HG02852 (cell line): ENCODE measurements around the gene SOX18.

Experiments
- ATAC-seq: cut with Tn5 transposase; IDR thresholded peaks from one replicate; pipeline ENCODE4 v1.9.1; 2021; ENCODE audit warnings: mild to moderate bottlenecking, moderate library complexity; ENCODE audit not compliant: unreplicated experiment

Gene SOX18

DNA sequence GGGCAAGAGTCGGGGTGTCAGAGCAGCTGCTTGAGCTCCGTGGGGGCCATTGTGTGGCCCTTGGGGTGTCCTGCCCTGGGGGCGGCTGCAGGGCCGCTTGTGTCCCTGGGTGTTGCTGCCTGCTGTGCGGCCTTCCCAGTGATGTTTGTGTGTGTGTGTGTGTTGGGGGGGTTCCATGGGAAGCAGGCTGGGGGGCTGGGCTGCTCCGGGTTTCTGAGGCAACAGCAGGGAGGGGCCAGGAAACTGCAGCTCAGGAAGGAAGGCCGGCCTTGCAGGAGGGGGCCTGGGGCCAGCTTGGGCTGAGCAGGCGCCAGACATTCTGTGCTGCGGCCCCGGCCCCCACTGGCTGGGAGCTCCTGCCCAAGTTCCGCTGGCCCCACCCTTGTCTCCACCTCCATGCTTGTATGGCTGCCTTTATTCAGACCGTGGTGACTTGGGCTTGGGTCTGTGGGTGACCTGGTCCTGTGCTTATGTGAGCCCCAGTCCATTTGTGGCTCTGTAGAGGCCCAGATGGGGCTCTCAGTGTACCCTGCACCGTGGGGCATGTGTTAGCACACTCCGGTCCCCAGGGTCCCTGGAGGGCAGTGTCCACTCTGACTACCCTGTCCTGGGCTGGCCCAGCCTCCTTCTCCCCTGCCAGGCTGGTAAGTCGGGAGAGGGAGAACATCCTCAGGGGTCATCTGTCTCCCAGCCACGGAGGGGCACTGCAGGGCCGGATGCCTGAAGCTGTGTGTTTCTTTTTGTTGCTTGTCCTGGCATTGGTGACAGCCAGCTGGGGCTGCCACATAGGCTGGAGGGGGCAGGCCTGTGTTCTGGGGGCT, 4.6 kb upstream of the SOX18 start:
- ATAC-seq: no peak

DNA sequence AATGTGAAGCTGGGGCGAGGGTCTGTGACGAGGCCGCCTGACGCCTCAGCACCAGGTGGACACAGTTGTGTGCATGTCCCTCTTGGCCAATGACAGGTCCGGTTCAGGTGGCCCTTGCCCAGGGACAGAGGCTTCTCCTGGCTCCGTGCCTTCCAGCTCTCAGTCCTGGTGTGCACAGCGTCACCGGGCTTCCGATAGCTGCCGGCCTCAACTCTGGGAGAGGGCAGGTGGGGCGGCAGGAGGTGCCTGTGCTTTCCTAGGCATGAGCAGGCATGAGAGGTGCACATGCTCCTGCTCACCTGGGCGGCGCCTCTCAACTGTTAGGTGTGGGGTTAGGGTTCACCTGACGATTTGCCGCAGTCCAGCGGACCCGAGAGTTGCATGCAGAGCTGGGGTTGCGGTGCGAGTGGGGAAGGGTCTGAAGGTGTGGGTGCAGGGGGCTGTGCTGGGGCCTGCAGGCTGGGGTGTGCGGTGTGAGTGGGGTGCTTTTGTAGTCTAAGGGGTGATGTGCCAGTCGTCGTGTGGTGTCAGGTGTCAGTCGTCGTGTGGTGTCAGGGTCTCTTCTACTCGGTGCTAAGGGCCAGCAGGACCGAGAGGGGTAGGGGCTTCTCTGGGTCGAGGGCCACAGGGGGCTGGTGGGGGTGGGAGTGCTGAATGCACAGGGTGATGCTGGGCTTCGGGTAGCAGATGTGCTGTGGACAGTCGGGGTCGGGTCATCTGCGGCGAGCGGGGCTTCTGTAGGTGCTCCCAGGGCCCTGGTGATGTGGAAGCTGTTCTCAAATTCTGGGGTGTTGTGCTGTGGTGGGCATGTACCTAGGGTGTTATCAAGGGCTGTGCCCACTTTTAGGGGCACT, 3.8 kb upstream of the SOX18 start:
- no peak for ATAC-seq

DNA sequence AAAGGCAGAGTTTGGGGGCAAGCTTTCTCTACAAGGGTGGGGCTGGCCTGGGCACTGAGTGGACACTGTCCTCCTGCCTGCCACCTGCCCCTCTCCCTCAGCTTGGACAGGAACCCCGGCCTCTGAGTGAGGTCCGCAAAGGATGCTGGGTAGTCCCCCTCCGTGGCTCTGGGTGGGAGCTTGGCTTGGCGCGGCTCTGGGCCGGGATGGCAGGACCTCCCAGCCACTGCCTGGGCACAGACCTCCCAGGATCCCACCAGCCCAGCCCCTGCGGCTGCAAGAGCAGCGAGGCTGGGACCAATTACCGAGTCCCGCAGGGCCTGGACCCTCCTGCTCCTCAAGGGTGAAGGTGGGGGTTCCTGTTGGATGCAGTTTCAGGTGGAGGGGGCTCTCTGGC, 2.9 kb upstream of the SOX18 start:
- no peak for ATAC-seq

- no peak for ATAC-seq
Measured at GRCh38 chr20:64051561-64052325, 2.3 kb upstream of the SOX18 start.

- ATAC-seq: no peak
Measured at GRCh38 chr20:64051033-64051452, 1.6 kb upstream of the SOX18 start.

- ATAC-seq: no peak
Measured at GRCh38 chr20:64050261-64051032, 1.0 kb upstream of the SOX18 start.

DNA sequence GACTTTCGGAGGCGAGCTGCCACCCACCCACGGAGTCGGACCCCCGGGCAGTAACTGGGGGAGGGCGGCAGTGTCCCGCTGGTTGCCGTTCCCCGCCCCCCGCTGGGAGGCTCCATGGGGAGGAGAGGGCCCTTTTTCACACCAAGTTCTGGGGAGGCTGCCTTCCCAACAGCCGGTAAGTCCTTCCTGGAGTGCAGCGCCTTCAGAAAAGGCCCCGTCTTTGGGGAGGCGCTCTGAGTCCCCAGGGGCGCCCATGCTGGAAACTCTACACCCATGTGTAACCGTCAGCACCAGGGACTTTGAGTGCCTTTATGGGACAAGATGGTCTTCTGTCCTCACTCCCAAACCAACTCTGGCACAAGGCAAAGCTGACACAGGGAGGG, 430 bp upstream of the SOX18 start:
- ATAC-seq: no peak

DNA sequence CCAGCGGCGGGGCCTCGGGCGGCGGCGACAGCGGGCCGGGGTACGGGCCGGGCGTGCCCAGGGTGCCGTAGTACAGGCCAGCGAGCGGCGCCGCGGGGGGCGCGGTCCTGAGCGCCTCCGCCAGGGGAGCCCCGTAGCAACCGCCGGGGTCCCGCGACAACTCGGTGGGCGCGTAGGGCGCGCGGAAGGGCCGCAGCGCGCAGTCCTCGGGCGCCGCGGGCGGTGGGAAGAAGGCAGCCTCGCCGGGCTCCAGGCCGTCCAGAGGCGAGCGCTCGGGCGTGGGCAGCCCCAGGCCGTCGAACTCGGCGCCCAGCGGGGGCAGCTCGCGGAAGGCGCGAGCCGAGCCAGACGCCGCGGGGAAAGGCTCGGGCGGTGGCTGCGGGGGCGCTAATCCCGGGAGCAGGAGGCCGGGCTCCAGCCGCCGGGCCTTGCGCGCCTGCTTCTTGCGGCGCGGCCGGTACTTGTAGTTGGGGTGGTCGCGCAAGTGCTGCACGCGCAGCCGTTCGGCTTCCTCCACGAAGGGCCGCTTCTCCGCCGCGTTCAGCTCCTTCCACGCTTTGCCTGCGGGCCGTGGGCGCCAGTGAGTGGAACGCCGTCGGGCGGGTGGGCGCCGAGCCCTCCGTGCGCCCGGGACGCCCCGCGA, 916 bp downstream of the SOX18 start:
- no peak for ATAC-seq

DNA sequence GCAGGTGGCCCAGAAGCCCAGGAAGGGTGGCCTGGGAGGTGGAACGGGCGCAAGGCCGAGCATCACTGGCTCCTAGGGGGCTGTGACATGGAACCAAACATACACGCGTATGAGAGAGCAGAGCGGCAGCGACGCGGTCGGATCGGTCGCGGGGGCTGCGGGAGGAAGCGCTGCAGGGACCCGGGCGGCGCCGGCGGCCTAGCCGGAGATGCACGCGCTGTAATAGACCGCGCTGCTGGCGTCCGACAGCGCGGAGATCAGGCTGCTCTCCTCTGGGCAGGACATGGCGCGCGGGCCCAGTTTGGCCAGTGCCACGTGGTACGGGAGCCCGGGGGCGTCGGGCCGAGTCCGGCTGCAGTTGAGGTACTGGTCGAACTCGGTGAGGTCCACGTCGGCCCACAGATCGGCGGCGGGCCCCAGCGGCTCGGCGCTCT, 1.5 kb downstream of the SOX18 start:
- ATAC-seq: no peak

GRCh38 chr20:64047046-64047389, 2.4 kb downstream of the SOX18 start:
- no peak for ATAC-seq

- no peak for ATAC-seq
Measured at GRCh38 chr20:64045346-64046011, 4.0 kb downstream of the SOX18 start.

- ATAC-seq: no peak
Measured at GRCh38 chr20:64044484-64045247, 4.8 kb downstream of the SOX18 start.

DNA sequence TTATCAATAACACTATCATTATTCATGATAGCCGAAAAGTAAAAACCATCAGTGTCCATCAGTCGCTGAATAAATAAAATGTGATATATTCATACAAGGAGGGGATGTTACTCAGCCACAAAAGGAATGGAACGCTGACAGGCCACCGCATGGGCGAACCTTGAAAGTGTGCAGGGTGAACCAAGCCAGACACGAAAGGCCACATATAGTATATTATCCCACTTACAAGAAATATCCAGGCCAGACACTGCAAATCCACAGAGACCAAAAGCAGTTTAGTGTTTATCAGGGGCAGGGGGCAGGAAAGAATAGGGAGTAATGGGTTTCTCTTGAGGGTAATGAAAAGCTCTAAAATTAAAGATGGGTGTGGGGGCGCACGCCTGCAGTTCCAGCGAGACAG, 5.7 kb downstream of the SOX18 start:
- ATAC-seq: no peak

- no peak for ATAC-seq
Measured at GRCh38 chr20:64042054-64042781, 7.2 kb downstream of the SOX18 start.

DNA sequence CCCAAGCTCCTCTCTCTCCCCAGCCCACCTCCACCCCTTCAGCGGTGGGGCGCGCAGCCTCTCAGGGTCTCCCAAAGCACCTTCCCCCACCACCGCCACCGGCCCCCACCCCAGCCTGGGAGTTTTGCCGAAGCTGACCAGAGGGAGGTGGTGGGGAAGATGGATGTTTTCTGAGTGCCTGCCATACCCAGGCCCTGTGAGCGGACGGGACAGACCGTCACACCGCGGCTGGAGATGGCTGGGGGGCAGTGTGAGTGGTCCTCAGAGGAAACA, 7.7 kb downstream of the SOX18 start:
- ATAC-seq: no peak

- ATAC-seq: no peak
Measured at GRCh38 chr20:64041040-64041780, 8.2 kb downstream of the SOX18 start.

DNA sequence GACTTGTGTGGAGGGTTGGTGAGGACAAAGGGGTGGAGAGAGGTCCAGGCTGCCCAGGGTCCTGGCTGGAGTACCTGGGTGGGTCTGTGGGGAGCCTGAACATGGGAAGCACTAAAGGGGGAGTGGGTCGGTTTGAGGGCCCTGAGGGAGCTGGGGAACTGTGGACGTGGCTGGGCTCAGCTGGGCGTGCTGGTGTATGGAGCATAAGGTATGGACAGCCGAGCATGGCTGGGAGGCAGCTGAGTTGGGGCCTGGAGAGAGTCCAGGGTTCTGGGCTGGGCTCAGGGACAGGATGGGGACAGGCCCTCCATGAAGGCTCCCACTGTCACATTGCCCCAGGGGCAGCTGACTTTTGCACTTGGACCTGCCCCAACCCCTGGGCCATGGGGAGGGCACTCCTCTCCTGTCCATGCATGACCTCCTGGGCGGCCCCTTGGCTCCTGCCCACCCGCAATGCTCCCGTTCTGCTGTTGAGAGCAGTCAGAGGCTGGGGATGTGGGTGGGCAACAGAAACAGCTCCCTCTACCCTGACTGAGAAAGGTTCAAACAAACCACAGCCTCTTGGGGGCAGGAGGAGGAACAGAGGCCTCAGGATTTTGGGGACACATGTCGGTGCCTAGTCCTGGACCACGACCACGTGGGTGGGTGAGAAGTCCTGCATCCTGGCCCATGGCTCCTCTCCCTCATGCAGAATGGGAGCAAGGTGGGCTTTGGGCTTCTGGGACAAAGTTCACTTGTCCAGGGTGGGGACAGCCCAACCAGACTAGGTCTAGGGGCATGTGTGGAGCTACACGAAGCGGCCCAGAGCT, 9.0 kb downstream of the SOX18 start:
- no peak for ATAC-seq
